Mammary epithelial cell (primary cell): ENCODE data around the gene CFAP299.

Source experiments
- EZH2 ChIP-seq: IDR thresholded peaks from 2 replicates; pipeline ENCODE4 v1.6.1; 2012; ENCODE audit warnings: low read length, inconsistent platforms, borderline replicate concordance
- TF ChIP-seq, protein P1 (sequence below), 2 donors: IDR thresholded peaks in 1 of 2; conservative IDR thresholded peaks in 1 of 2; 2 replicates each; pipeline ENCODE4 v1.5.1; 2011 to 2012; ENCODE audit warnings: inconsistent platforms in 2 of 2, low read length in 2 of 2, mild to moderate bottlenecking in 2 of 2, control low read depth in 1 of 2, low read depth in 1 of 2; ENCODE audit not compliant: insufficient read depth in 1 of 2; ENCODE audit errors: extremely low read depth in 1 of 2

DNA sequence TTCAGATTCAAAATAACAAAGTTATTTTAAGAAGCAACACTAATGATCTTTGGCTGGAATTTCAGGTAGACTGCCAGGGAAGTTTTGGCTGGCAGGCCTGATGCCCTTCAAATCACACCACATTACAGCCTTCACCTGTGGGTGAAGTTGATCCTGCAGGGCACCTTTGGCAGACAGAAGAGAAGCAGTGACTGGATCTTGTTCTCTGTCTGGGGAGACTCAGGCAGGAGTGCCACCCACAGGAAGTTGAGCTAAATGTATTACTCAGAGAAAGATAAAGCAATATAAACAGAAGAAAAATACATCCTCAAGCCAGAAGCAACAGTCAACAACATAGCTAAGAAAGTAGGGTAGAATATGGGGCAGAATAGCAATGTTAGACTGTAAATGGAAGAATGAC lies 12.8 kb upstream of the CFAP299 start:
- TF ChIP-seq, protein P1, sequence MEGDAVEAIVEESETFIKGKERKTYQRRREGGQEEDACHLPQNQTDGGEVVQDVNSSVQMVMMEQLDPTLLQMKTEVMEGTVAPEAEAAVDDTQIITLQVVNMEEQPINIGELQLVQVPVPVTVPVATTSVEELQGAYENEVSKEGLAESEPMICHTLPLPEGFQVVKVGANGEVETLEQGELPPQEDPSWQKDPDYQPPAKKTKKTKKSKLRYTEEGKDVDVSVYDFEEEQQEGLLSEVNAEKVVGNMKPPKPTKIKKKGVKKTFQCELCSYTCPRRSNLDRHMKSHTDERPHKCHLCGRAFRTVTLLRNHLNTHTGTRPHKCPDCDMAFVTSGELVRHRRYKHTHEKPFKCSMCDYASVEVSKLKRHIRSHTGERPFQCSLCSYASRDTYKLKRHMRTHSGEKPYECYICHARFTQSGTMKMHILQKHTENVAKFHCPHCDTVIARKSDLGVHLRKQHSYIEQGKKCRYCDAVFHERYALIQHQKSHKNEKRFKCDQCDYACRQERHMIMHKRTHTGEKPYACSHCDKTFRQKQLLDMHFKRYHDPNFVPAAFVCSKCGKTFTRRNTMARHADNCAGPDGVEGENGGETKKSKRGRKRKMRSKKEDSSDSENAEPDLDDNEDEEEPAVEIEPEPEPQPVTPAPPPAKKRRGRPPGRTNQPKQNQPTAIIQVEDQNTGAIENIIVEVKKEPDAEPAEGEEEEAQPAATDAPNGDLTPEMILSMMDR (conservative IDR thresholded peaks at IDR 0.05 in 1 of 2, IDR thresholded peaks at IDR 0.05 in 1 of 2; ENCODE audit: extremely low read depth in 1 of 2, insufficient read depth in 1 of 2, low read depth in 1 of 2, low read length in 2 of 2) = peak; percentile 54 to 63
- TF ChIP-seq EZH2 = no peak
